Mammary epithelial cell (primary cell): ENCODE data around the gene DSCAML1.

ENCODE experiments used
- EZH2 ChIP-seq: IDR thresholded peaks from 2 replicates; pipeline ENCODE4 v1.6.1; 2012; ENCODE audit warnings: low read length, inconsistent platforms, borderline replicate concordance
- TF ChIP-seq, protein P1 (sequence below), 2 donors: IDR thresholded peaks in 1 of 2; conservative IDR thresholded peaks in 1 of 2; 2 replicates each; pipeline ENCODE4 v1.5.1; 2011 to 2012; ENCODE audit warnings: inconsistent platforms in 2 of 2, low read length in 2 of 2, mild to moderate bottlenecking in 2 of 2, control low read depth in 1 of 2, low read depth in 1 of 2; ENCODE audit not compliant: insufficient read depth in 1 of 2; ENCODE audit errors: extremely low read depth in 1 of 2

DNA sequence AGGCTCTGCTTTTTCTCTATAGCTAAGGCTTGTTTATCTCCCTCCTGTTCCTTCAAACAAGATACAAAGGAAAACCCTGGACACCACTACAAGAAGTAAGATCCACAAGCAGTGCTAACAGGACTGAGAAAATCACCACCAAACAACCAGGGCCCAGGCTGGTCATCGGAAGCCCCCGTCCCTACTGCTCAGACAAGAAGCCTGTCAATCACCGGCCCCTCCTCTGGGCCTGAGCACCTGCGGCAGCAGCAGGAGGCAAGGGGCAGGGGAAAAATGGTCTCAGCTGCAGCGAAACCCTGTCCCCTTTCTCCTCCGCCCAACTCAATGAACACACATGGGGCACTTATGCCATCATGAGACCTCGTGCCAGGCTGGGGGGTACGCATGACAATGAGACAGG, 314.1 kb downstream of the DSCAML1 start:
- no peak for TF ChIP-seq EZH2
- TF ChIP-seq, protein P1, sequence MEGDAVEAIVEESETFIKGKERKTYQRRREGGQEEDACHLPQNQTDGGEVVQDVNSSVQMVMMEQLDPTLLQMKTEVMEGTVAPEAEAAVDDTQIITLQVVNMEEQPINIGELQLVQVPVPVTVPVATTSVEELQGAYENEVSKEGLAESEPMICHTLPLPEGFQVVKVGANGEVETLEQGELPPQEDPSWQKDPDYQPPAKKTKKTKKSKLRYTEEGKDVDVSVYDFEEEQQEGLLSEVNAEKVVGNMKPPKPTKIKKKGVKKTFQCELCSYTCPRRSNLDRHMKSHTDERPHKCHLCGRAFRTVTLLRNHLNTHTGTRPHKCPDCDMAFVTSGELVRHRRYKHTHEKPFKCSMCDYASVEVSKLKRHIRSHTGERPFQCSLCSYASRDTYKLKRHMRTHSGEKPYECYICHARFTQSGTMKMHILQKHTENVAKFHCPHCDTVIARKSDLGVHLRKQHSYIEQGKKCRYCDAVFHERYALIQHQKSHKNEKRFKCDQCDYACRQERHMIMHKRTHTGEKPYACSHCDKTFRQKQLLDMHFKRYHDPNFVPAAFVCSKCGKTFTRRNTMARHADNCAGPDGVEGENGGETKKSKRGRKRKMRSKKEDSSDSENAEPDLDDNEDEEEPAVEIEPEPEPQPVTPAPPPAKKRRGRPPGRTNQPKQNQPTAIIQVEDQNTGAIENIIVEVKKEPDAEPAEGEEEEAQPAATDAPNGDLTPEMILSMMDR (conservative IDR thresholded peaks at IDR 0.05 in 1 of 2, IDR thresholded peaks at IDR 0.05 in 1 of 2; ENCODE audit: extremely low read depth in 1 of 2, insufficient read depth in 1 of 2, low read depth in 1 of 2, low read length in 2 of 2): no peak
